ENCODE results near the gene RPRD1B.

- TF ChIP-seq POLR2A (IDR thresholded peaks at IDR 0.05; ENCODE audit: low read depth, low read length) (no peak), POLR2AphosphoS5 (IDR thresholded peaks at IDR 0.05; ENCODE audit: low read depth, low read length) (no peak)
Measured at GRCh38 chr20:38106461-38106860, 72.9 kb downstream of the RPRD1B start.
